Pulmonary artery endothelial cell (primary cell): ENCODE measurements around the gene ZNF543. TPM values are rescaled to one million over a fixed set of nuclear protein-coding genes. Genes with fewer than 3 reads are reported as not detected.
A peak's percentile ranks its signal among the peaks of the same experiment; 100 is the strongest.
"Not testable (repeated sequence)": the region's sequence is repeated elsewhere in the genome, so short reads cannot be mapped to it uniquely, and the experiment has no call there.

ENCODE experiments used
- DNase-seq: peaks from one replicate; pipeline ENCODE4 v3.0.0-alpha.2; 2011; ENCODE audit warnings: low read depth, low spot score
- total RNA-seq: library from RNA; depleted of rRNA; stranded (reverse); fragments of >200 nt; gene quantifications from 2 replicates; pipeline ENCODE4 v1.2.3, GENCODE V29; 2014

Gene ZNF543
- total RNA-seq, 1 donor from 2014 or later: 9.6 TPM

- no peak for DNase-seq
Measured at GRCh38 chr19:57321116-57321515, 844 bp downstream of the ZNF543 start.

GRCh38 chr19:57321751-57322150 lies 1.5 kb downstream of the ZNF543 start:
- DNase-seq: no peak

GRCh38 chr19:57324992-57325391 lies 4.7 kb downstream of the ZNF543 start:
- DNase-seq: no peak

- DNase-seq: no peak
Measured at GRCh38 chr19:57327993-57328392, 7.7 kb downstream of the ZNF543 start.

- DNase-seq: no peak
Measured at GRCh38 chr19:57334191-57334590, 13.9 kb downstream of the ZNF543 start.

GRCh38 chr19:57338877-57339276 lies 18.6 kb downstream of the ZNF543 start:
- no peak for DNase-seq

GRCh38 chr19:57342582-57342981 lies 22.3 kb downstream of the ZNF543 start:
- DNase-seq: no peak

GRCh38 chr19:57348136-57348535 lies 27.9 kb downstream of the ZNF543 start:
- no peak for DNase-seq

- peak; percentile 83 for DNase-seq
Measured at GRCh38 chr19:57350877-57351805, 30.9 kb downstream of the ZNF543 start, which contains the start of gene ZNF304. Gene ZNF304 (plus strand): TSS chr19:57351271. CDS start chr19:57351665, 394 bp downstream.

- DNase-seq: no peak
Measured at GRCh38 chr19:57351867-57352266, 31.6 kb downstream of the ZNF543 start.

GRCh38 chr19:57355916-57356315 lies 35.6 kb downstream of the ZNF543 start:
- DNase-seq: no peak

GRCh38 chr19:57357406-57357805 lies 37.1 kb downstream of the ZNF543 start:
- DNase-seq: no peak

- DNase-seq: no peak
Measured at GRCh38 chr19:57359300-57359699, 39.0 kb downstream of the ZNF543 start.

- DNase-seq: no peak
Measured at GRCh38 chr19:57362419-57362818, 42.1 kb downstream of the ZNF543 start.

GRCh38 chr19:57362997-57363687 lies 42.9 kb downstream of the ZNF543 start, which contains the start of the genes TRAPPC2B and ZNF547:
Gene TRAPPC2B (plus strand): TSS chr19:57363551. CDS start chr19:57364834, 1,283 bp downstream.
Gene ZNF547 (plus strand): TSS chr19:57363551. CDS start chr19:57368556, 5,005 bp downstream.
- peak; percentile 98 for DNase-seq

- DNase-seq: no peak
Measured at GRCh38 chr19:57363688-57364181, 43.5 kb downstream of the ZNF543 start.

GRCh38 chr19:57366776-57367175 lies 46.5 kb downstream of the ZNF543 start:
- no peak for DNase-seq

- DNase-seq: no peak
Measured at GRCh38 chr19:57374179-57374578, 53.9 kb downstream of the ZNF543 start.

GRCh38 chr19:57374647-57375046 lies 54.4 kb downstream of the ZNF543 start:
- not testable (repeated sequence) for DNase-seq

- no peak for DNase-seq
Measured at GRCh38 chr19:57376151-57376550, 55.9 kb downstream of the ZNF543 start.

GRCh38 chr19:57377498-57378146 lies 57.4 kb downstream of the ZNF543 start:
- no peak for DNase-seq
